ENCODE results near the gene SOCS1.

Gene SOCS1

GRCh38 chr16:11285842-11286241 is 29.8 kb upstream of the SOCS1 start:
- DNase-seq (ENCODE audit: low read depth, low spot score), result no peak

- DNase-seq (ENCODE audit: low read depth, low spot score), result no peak
Measured at GRCh38 chr16:11283820-11284248, 27.8 kb upstream of the SOCS1 start.

- DNase-seq (ENCODE audit: low read depth, low spot score), result no peak
Measured at GRCh38 chr16:11280616-11281522, 24.9 kb upstream of the SOCS1 start, which contains the start of gene PRM1. TSS of gene PRM1 (minus strand) at chr16:11281330. CDS start at chr16:11281238, 92 bp downstream.

- no peak for DNase-seq (ENCODE audit: low read depth, low spot score)
Measured at GRCh38 chr16:11278681-11279628, 23.0 kb upstream of the SOCS1 start.

GRCh38 chr16:11277607-11278337 is 21.8 kb upstream of the SOCS1 start:
- DNase-seq (ENCODE audit: low read depth, low spot score), result no peak

GRCh38 chr16:11276896-11277593 is 21.0 kb upstream of the SOCS1 start:
- DNase-seq (ENCODE audit: low read depth, low spot score), result no peak

GRCh38 chr16:11276143-11276895 is 20.3 kb upstream of the SOCS1 start, which contains the start of gene PRM2:
TSS of gene PRM2 (minus strand) at chr16:11276480. CDS start at chr16:11276370, 110 bp downstream.
- DNase-seq (ENCODE audit: low read depth, low spot score), result no peak

GRCh38 chr16:11274964-11275363 is 19.0 kb upstream of the SOCS1 start:
- no peak for DNase-seq (ENCODE audit: low read depth, low spot score)

GRCh38 chr16:11273721-11274324 is 17.8 kb upstream of the SOCS1 start:
- no peak for DNase-seq (ENCODE audit: low read depth, low spot score)

GRCh38 chr16:11272921-11273720 is 17.1 kb upstream of the SOCS1 start, which contains the start of gene PRM3:
TSS of gene PRM3 (minus strand) at chr16:11273629. CDS start at chr16:11273595, 34 bp downstream.
- no peak for DNase-seq (ENCODE audit: low read depth, low spot score)

- DNase-seq (ENCODE audit: low read depth, low spot score), result no peak
Measured at GRCh38 chr16:11272484-11272883, 16.5 kb upstream of the SOCS1 start.

GRCh38 chr16:11271610-11272009 is 15.6 kb upstream of the SOCS1 start:
- DNase-seq (ENCODE audit: low read depth, low spot score), result no peak

GRCh38 chr16:11270602-11271162 is 14.7 kb upstream of the SOCS1 start:
- DNase-seq (ENCODE audit: low read depth, low spot score), result no peak

- no peak for DNase-seq (ENCODE audit: low read depth, low spot score)
Measured at GRCh38 chr16:11268921-11269375, 12.9 kb upstream of the SOCS1 start, which contains the start of gene TNP2. TSS of gene TNP2 (minus strand) at chr16:11269325. CDS start at chr16:11269262, 63 bp downstream.

- DNase-seq (ENCODE audit: low read depth, low spot score), result no peak
Measured at GRCh38 chr16:11265124-11265523, 9.1 kb upstream of the SOCS1 start.

GRCh38 chr16:11264155-11264832 is 8.3 kb upstream of the SOCS1 start:
- DNase-seq (ENCODE audit: low read depth, low spot score), result no peak

- no peak for DNase-seq (ENCODE audit: low read depth, low spot score)
Measured at GRCh38 chr16:11263737-11264136, 7.7 kb upstream of the SOCS1 start.
